GM12872 (cell line): Measurements from ENCODE around the gene DAPK2.

Experiments used
- TF ChIP-seq, protein P1 (sequence below): IDR thresholded peaks from 3 replicates; pipeline ENCODE4 v1.5.1; 2011; ENCODE audit warnings: low read depth, mild to moderate bottlenecking, low read length, moderate library complexity; ENCODE audit not compliant: insufficient read depth

The DAPK2 gene

DNA sequence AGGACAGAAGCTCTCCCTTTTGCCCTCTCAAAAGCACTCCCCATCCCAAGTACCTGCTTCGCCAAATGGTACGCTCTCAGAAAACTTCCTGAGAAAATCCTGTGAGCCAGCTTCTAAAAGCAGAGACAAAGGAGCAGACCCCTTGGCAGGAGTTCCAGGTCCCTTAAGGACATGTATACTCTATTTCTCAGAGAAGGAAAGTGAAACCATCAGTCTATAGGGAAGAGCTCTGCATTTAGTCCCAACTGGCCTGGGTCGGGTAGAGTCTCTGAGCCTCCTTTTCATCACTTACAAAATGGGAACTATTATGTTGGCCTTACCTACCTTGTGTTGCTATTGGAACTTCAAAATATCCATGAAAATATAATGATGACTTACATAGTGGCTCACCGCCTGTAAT lies 19.7 kb downstream of the DAPK2 start:
- TF ChIP-seq, protein P1, sequence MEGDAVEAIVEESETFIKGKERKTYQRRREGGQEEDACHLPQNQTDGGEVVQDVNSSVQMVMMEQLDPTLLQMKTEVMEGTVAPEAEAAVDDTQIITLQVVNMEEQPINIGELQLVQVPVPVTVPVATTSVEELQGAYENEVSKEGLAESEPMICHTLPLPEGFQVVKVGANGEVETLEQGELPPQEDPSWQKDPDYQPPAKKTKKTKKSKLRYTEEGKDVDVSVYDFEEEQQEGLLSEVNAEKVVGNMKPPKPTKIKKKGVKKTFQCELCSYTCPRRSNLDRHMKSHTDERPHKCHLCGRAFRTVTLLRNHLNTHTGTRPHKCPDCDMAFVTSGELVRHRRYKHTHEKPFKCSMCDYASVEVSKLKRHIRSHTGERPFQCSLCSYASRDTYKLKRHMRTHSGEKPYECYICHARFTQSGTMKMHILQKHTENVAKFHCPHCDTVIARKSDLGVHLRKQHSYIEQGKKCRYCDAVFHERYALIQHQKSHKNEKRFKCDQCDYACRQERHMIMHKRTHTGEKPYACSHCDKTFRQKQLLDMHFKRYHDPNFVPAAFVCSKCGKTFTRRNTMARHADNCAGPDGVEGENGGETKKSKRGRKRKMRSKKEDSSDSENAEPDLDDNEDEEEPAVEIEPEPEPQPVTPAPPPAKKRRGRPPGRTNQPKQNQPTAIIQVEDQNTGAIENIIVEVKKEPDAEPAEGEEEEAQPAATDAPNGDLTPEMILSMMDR: no peak

DNA sequence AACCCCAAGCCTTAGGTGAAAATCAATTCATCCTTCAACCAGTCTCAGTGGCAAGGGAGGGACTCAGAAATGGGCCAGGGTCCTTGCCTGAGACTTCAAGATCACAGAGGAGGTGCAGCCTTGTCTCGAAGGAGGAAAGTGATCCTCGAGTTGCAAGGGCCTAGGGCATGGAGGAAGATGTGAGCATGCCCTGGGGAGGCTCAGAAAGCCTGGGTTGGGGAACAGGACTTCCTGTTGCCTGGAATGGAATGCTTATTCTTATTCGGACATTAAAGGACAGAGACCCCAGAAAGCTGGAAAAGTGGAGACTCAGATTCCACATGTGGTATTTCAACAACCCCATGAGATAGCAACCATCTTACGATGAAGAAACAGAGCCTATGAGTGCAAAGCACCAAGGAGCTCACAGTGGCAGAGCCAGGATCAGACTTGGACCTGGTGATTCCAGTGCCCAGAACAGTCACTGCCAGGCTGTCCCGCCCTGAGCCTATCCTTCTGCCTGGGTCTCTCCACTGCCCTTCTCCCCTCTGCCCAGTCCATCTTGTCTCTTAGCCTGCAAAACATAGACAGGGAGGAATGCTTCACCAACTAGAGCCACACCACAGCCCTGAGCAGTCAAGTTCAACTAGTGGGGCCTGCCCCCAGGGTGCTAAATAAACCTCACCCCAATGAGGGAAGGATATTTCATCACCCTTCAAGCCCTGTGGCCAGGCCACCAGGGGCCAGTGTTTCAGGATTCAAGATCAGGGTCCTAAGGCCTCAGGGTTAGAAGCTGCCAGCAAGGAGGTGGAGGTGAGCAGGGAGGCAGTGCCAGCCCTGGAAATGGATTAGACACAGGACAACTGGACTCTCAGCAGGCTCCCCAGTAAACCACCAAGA lies 21.9 kb downstream of the DAPK2 start:
- TF ChIP-seq, protein P1: no peak

DNA sequence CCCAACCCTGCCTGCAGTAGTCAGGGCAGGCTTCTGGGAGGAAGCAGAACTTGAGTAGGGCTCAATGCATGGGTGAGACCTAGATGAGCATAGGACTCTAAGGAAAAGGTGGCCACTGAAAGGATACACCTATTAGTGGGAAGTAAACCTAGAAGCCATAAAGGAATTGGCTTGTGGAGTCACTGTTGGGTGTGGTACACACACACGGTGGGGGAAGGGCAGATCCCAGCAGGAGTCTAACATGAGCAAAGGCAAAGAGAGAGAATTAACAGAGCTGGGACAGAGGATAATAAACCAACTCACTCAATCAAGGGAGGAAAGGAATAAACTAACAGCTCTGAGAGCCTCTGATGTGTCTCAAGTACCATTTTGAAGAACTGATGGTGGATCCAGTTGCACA lies 23.1 kb downstream of the DAPK2 start:
- TF ChIP-seq, protein P1: no peak

DNA sequence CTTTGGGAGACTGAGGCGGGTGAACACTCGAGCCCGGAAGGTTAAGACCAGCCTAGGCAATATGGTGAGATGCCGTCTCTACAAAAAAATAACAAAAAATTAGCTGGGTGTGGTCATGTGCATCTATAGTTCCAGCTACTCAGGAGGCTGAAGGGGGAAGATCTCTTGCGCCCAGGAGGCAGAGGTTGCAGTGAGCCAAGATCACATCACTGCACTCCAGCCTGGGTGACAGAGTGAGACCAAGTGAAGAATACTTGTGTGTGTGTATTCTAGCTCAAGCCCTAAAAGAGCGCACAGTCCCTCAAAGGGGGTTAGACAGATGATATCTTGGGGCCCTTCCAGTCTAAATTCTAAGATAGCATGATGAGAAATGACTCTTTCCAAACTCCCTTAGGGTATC lies 23.7 kb downstream of the DAPK2 start:
- TF ChIP-seq, protein P1: no peak

DNA sequence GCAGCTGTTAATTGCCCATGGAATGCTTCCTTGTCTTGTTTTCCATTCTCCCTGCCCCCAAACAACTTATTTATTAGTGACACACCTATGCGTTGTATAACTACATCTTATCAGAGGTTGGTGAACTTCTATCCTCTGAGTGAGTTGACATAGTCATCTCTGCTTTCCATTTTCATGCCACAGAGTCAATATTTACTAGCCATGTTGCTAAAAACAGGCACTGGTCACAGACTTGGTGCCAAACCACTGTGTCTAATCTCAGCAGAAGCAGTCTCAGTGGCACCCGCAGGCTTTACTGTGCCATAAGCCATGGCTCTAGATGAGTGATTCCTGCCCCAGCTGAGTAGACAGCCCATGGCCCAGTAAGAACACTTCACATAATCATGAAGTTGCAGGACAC lies 26.5 kb downstream of the DAPK2 start:
- TF ChIP-seq, protein P1: no peak

DNA sequence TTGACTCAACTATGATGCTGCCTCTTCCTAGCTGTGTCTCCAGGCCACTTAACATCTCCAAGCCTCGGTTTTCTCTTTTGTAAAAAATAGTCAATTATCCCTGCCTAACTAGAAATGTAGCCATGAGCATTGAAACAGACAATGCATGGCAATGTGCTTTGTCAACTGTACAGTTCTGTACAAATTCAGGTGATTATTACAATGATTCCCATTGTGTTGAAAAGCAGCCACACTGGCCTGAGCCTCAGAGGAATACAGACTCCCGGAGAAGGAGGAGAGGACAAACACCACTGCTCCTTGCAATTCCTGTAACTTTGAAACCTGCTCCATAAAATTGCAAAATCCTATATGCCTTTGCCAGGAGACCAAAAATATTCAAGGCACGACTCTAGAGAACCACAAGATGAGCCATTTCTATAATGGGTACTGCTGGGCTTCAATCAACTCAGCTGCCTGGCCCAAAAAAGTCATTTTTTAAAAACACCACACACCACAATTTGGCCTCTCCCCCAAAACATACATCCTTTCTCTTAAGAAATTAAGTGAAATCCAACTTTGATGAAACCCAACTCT lies 28.6 kb downstream of the DAPK2 start:
- TF ChIP-seq, protein P1: no peak

DNA sequence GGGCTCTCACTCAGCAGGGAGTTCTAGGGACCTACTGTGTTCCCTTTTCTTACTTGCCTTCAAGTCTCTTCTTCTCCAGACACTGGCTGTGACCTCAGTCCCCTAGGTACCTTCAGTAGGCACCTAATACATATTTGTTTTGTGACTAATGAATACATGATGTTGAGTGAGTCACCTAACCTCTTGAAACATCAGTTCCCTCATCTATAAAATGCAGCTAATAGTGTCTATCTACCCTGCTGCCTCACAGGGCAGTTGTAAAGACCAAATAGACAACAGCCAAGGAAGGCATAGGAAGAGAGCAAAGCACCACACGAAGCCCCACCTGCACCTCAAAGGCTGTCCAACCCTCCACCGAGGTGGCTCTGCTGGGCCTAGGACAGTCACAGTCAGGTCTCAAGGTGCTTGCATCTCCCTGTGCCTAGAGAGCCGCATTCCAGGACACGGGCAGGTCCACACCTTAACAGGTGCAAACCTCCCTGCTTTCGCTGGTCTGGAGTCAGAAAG lies 29.1 kb downstream of the DAPK2 start:
- TF ChIP-seq, protein P1: no peak
